WTC11 (cell line): Measurements from ENCODE around the gene CELF2. TPM values are rescaled to one million over a fixed set of nuclear protein-coding genes. Genes with fewer than 3 reads are reported as not detected.

ENCODE experiments used
- ATAC-seq: fragments of 200-7000 bp; cut with Tn5 transposase; 2 replicates; pipeline ENCODE4 v1.10.0; 2021; ENCODE audit warnings: mild to moderate bottlenecking, moderate library complexity
- CTCF ChIA-PET: fragments of 300-600 bp; sonication (Branson Sonifier 250); formaldehyde crosslinking; loops from one replicate; lab custom pipeline; 2021; ENCODE audit warnings: antibody characterized with exemption; lab: Charles Lee
- POLR2A ChIA-PET: fragments of 350-600 bp; sonication (Branson Sonifier 250); formaldehyde crosslinking; loops from one replicate; lab custom pipeline; 2021; ENCODE audit warnings: antibody characterized with exemption; lab: Charles Lee
- DNase-seq: peaks from one replicate; pipeline ENCODE4 v3.0.0; 2021; ENCODE audit warnings: low spot score
- H3K27ac Mint-ChIP-seq: 2 replicates; pipeline ENCODE4 v1.8.0; 2021; ENCODE audit warnings: mixed read lengths
- H3K27me3 Mint-ChIP-seq: 2 replicates; pipeline ENCODE4 v1.8.0; 2021; ENCODE audit warnings: low read depth, mild to moderate bottlenecking, moderate library complexity, mixed read lengths
- H3K36me3 Mint-ChIP-seq: 2 replicates; pipeline ENCODE4 v1.8.0; 2021; ENCODE audit warnings: mixed read lengths
- H3K4me1 Mint-ChIP-seq: 2 replicates; pipeline ENCODE4 v1.8.0; 2022; ENCODE audit warnings: mixed read lengths
- H3K4me3 Mint-ChIP-seq: 2 replicates; pipeline ENCODE4 v1.8.0; 2021; ENCODE audit warnings: mild to moderate bottlenecking, moderate library complexity, mixed read lengths
- H3K9me3 Mint-ChIP-seq: 2 replicates; pipeline ENCODE4 v1.8.0; 2021; ENCODE audit warnings: mixed read lengths
- CREB1 ChIP-seq: sonication (generic); formaldehyde crosslinking; IDR thresholded peaks from 2 replicates; pipeline ENCODE4 v1.8.0; 2023; ENCODE audit warnings: mild to moderate bottlenecking, missing genetic modification reagents
- ELF4 ChIP-seq: sonication (generic); formaldehyde crosslinking; IDR thresholded peaks from 2 replicates; pipeline ENCODE4 v1.8.1; 2022; ENCODE audit warnings: low read depth, mild to moderate bottlenecking, moderate library complexity, missing genetic modification reagents
- ETV6 ChIP-seq: sonication (generic); formaldehyde crosslinking; IDR thresholded peaks from 2 replicates; pipeline ENCODE4 v1.8.1; 2022; ENCODE audit warnings: mild to moderate bottlenecking, missing genetic modification reagents
- FOXP1 ChIP-seq: sonication (generic); formaldehyde crosslinking; IDR thresholded peaks from 2 replicates; pipeline ENCODE4 v1.8.0; 2022; ENCODE audit warnings: missing genetic modification reagents, mild to moderate bottlenecking, moderate library complexity, borderline replicate concordance
- GRHL2 ChIP-seq: fragments of 250-450 bp; sonication (Bioruptor Pico); IDR thresholded peaks from 2 replicates; pipeline ENCODE4 v1.8.0; 2022; ENCODE audit warnings: mild to moderate bottlenecking, moderate library complexity; ENCODE audit not compliant: insufficient replicate concordance, severe bottlenecking
- HMGA2 ChIP-seq: fragments of 250-450 bp; sonication (Bioruptor Pico); IDR thresholded peaks from 2 replicates; pipeline ENCODE4 v1.4.0; 2021; ENCODE audit warnings: mild to moderate bottlenecking, moderate library complexity
- IRF2 ChIP-seq: sonication (generic); formaldehyde crosslinking; IDR thresholded peaks from 2 replicates; pipeline ENCODE4 v1.8.0; 2022; ENCODE audit warnings: low read depth, missing genetic modification reagents, borderline replicate concordance
- MYBL2 ChIP-seq: sonication (generic); formaldehyde crosslinking; IDR thresholded peaks from 2 replicates; pipeline ENCODE4 v1.8.1; 2023; ENCODE audit warnings: mild to moderate bottlenecking, moderate library complexity, missing genetic modification reagents
- NFYB ChIP-seq: sonication (generic); formaldehyde crosslinking; conservative IDR thresholded peaks from 2 replicates; pipeline ENCODE4 v1.8.0; 2022; ENCODE audit warnings: low read depth, missing genetic modification reagents
- NR3C1 ChIP-seq: sonication (generic); formaldehyde crosslinking; conservative IDR thresholded peaks from 2 replicates; pipeline ENCODE4 v1.8.1; 2023; ENCODE audit warnings: low read depth, mild to moderate bottlenecking, missing genetic modification reagents
- TP53 ChIP-seq: sonication (generic); formaldehyde crosslinking; IDR thresholded peaks from 2 replicates; pipeline ENCODE4 v1.8.1; 2023; ENCODE audit warnings: mild to moderate bottlenecking, missing genetic modification reagents
- ZNF121 ChIP-seq: sonication (generic); formaldehyde crosslinking; IDR thresholded peaks from 2 replicates; pipeline ENCODE4 v1.8.0; 2023; ENCODE audit warnings: missing genetic modification reagents
- ZNF138 ChIP-seq: sonication (generic); formaldehyde crosslinking; conservative IDR thresholded peaks from 2 replicates; pipeline ENCODE4 v1.8.1; 2022; ENCODE audit warnings: mild to moderate bottlenecking, moderate library complexity, missing genetic modification reagents
- total RNA-seq: library from RNA; stranded (reverse); gene quantifications from 3 replicates; pipeline ENCODE4 v1.2.3, GENCODE V29; 2021
- TF ChIP-seq, protein P1 (sequence below): fragments of 250-450 bp; sonication (Bioruptor Pico); IDR thresholded peaks from 2 replicates; pipeline ENCODE4 v2.1.2; 2022; ENCODE audit warnings: mild to moderate bottlenecking, moderate library complexity
- TF ChIP-seq, protein P2 (sequence below): fragments of 250-450 bp; sonication (Bioruptor Pico); conservative IDR thresholded peaks from 2 replicates; pipeline ENCODE4 v1.9.0; 2021; ENCODE audit warnings: mild to moderate bottlenecking
- TF ChIP-seq, protein P3 (sequence below): sonication (generic); formaldehyde crosslinking; IDR thresholded peaks from 2 replicates; pipeline ENCODE4 v1.8.0; 2022; ENCODE audit warnings: missing genetic modification reagents
- TF ChIP-seq, protein P4 (sequence below): sonication (generic); formaldehyde crosslinking; IDR thresholded peaks from 2 replicates; pipeline ENCODE4 v1.8.1; 2022; ENCODE audit warnings: mild to moderate bottlenecking, moderate library complexity, missing genetic modification reagents
- TF ChIP-seq, protein P5 (sequence below): fragments of 250-450 bp; sonication (Bioruptor Pico); IDR thresholded peaks from 2 replicates; pipeline ENCODE4 v1.8.0; 2021; ENCODE audit warnings: mild to moderate bottlenecking

The CELF2 gene
- total RNA-seq, 1 experiment from 2014 or later, result 24.6 TPM

DNA sequence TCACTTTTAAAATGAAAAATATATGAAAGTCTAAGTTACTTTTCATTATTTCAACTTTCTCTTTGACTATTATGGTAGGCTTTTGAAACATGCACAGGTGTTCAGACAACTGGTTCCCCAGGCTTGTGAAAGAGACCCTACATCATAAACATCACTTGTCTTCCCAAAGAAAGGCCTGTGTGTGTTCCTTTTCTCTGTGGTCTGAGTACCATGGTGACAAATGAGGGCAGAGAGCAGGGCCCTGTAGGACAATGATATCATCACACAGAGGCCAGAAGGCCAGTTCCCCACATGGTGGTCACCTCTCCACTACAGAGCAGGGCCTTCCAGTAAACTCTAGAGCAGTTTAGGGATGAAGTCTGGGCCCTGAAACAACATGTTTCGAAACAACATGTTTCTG lies 305.0 kb downstream of the CELF2 start (continued):
- TF ChIP-seq, protein P1, sequence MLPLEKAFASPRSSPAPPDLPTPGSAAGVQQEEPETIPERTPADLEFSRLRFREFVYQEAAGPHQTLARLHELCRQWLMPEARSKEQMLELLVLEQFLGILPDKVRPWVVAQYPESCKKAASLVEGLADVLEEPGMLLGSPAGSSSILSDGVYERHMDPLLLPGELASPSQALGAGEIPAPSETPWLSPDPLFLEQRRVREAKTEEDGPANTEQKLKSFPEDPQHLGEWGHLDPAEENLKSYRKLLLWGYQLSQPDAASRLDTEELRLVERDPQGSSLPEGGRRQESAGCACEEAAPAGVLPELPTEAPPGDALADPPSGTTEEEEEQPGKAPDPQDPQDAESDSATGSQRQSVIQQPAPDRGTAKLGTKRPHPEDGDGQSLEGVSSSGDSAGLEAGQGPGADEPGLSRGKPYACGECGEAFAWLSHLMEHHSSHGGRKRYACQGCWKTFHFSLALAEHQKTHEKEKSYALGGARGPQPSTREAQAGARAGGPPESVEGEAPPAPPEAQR (CRISPR knock-in tag), result no peak
- TF ChIP-seq ETV6 (CRISPR knock-in tag) (no peak), MYBL2 (CRISPR knock-in tag) (no peak), IRF2 (CRISPR knock-in tag) (no peak), CREB1 (CRISPR knock-in tag) (no peak), ELF4 (no peak), ZNF121 (no peak), GRHL2 (CRISPR knock-in tag) (no peak), TP53 (CRISPR knock-in tag) (no peak)
- TF ChIP-seq, protein P2, sequence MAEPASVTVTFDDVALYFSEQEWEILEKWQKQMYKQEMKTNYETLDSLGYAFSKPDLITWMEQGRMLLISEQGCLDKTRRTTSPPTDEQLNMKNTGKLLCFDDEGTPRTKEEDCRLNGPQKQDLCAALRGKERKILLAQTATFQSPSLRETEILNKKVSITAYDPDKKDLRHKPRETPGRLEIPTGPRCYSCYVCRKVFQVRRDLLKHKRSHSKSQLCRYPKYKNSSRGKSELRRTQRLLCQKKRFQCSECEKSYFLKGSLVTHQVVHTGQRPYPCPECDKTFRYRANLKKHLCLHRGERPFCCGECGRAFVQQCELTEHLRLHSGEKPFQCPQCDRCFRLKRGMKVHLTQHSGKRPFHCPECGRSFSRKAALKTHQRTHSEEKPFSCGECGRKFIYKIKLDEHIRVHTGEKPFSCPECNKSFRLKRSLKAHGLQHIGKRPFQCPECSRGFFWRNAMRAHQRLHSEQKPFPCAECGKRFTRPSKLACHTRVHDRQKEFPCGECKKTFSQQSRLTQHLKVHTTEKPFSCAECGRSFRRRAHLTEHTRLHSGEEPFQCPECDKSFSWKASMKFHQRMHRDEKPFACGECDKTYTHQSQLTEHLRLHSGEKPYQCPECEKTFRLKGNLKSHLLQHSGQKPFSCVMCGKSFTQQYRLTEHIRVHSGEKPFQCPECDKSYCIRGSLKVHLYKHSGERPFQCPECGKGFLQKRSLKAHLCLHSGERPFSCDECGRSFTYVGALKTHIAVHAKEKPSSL (CRISPR knock-in tag), result no peak
- TF ChIP-seq, protein P3, sequence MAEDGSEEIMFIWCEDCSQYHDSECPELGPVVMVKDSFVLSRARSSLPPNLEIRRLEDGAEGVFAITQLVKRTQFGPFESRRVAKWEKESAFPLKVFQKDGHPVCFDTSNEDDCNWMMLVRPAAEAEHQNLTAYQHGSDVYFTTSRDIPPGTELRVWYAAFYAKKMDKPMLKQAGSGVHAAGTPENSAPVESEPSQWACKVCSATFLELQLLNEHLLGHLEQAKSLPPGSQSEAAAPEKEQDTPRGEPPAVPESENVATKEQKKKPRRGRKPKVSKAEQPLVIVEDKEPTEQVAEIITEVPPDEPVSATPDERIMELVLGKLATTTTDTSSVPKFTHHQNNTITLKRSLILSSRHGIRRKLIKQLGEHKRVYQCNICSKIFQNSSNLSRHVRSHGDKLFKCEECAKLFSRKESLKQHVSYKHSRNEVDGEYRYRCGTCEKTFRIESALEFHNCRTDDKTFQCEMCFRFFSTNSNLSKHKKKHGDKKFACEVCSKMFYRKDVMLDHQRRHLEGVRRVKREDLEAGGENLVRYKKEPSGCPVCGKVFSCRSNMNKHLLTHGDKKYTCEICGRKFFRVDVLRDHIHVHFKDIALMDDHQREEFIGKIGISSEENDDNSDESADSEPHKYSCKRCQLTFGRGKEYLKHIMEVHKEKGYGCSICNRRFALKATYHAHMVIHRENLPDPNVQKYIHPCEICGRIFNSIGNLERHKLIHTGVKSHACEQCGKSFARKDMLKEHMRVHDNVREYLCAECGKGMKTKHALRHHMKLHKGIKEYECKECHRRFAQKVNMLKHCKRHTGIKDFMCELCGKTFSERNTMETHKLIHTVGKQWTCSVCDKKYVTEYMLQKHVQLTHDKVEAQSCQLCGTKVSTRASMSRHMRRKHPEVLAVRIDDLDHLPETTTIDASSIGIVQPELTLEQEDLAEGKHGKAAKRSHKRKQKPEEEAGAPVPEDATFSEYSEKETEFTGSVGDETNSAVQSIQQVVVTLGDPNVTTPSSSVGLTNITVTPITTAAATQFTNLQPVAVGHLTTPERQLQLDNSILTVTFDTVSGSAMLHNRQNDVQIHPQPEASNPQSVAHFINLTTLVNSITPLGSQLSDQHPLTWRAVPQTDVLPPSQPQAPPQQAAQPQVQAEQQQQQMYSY (CRISPR knock-in tag), result no peak

DNA sequence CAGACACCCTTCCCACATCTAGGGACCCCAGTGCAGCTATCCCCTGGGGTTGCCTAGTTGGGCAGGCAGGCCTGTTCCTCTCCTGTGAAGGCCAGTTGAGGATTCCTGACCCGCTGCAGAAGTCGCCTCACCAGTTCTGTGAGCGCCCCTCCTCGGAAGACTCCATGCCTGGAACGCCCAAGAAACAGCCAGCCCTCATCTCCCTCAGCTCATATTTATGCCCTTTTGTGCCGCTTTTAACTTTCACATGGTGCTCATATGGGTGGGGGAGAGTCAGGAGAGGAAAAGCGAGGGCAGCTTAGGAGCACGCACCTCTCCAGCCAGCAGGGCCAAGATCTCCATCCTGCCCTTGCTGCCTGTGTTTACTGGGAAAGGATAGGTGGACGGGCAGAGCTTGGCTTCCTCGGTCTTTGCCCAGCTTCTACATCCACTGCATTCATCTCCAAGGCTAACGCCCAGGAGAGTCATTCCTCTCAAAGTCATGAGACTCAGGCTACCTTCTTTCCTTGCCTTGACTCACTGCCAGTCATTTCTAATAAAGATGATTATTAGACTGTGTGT lies 307.2 kb downstream of the CELF2 start:
- H3K4me1 Mint-ChIP-seq, result peaks cover 25% of the 10 kb centered on the region
- DNase-seq (no peak), ATAC-seq (no peak)
- H3K27ac Mint-ChIP-seq, result no peak overlapping the region; the same call in 1 of the 2 replicates
- no peaks in the 10 kb centered on the region for H3K36me3 Mint-ChIP-seq
- no peaks in the 10 kb centered on the region for H3K27me3 Mint-ChIP-seq
- H3K4me3 Mint-ChIP-seq, result no peak overlapping the region
- ChIA-PET POLR2A (no interaction called here), CTCF (no interaction called here)
- H3K9me3 Mint-ChIP-seq, result no peaks in the 10 kb centered on the region
- TF ChIP-seq ZNF138 (CRISPR knock-in tag) (no peak), NFYB (CRISPR knock-in tag) (no peak), NR3C1 (CRISPR knock-in tag) (no peak), HMGA2 (no peak), FOXP1 (CRISPR knock-in tag) (no peak), GRHL2 (CRISPR knock-in tag) (no peak), MYBL2 (CRISPR knock-in tag) (no peak)
- TF ChIP-seq, protein P4, sequence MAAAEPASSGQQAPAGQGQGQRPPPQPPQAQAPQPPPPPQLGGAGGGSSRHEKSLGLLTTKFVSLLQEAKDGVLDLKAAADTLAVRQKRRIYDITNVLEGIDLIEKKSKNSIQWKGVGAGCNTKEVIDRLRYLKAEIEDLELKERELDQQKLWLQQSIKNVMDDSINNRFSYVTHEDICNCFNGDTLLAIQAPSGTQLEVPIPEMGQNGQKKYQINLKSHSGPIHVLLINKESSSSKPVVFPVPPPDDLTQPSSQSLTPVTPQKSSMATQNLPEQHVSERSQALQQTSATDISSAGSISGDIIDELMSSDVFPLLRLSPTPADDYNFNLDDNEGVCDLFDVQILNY, result no peak
- TF ChIP-seq, protein P5, sequence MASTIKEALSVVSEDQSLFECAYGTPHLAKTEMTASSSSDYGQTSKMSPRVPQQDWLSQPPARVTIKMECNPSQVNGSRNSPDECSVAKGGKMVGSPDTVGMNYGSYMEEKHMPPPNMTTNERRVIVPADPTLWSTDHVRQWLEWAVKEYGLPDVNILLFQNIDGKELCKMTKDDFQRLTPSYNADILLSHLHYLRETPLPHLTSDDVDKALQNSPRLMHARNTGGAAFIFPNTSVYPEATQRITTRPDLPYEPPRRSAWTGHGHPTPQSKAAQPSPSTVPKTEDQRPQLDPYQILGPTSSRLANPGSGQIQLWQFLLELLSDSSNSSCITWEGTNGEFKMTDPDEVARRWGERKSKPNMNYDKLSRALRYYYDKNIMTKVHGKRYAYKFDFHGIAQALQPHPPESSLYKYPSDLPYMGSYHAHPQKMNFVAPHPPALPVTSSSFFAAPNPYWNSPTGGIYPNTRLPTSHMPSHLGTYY (CRISPR knock-in tag), result no peak
- TF ChIP-seq, protein P3 (CRISPR knock-in tag), result no peak
